ENCODE measurements around the gene ASB7.

DNA sequence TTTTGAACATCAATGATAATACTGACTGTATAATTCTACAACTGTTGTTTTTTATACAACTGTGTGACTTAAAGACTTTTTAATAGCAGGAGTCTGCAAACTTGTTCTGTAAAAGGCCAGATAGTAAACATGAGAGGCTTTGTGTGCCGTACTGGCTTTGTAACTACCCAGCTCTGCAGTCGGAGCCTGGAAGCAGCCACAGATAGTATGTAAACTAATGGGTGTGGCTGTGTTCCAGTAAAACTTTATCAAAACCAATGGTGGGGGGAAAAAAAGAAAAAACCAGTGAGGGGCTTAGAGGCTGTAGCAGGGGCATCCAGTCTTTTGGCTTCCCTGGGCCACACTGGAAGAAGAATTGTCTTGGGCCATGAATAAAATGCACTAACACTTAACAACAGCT lies 11.9 kb downstream of the ASB7 start:
- TF ChIP-seq, protein P1, sequence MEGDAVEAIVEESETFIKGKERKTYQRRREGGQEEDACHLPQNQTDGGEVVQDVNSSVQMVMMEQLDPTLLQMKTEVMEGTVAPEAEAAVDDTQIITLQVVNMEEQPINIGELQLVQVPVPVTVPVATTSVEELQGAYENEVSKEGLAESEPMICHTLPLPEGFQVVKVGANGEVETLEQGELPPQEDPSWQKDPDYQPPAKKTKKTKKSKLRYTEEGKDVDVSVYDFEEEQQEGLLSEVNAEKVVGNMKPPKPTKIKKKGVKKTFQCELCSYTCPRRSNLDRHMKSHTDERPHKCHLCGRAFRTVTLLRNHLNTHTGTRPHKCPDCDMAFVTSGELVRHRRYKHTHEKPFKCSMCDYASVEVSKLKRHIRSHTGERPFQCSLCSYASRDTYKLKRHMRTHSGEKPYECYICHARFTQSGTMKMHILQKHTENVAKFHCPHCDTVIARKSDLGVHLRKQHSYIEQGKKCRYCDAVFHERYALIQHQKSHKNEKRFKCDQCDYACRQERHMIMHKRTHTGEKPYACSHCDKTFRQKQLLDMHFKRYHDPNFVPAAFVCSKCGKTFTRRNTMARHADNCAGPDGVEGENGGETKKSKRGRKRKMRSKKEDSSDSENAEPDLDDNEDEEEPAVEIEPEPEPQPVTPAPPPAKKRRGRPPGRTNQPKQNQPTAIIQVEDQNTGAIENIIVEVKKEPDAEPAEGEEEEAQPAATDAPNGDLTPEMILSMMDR (conservative IDR thresholded peaks at IDR 0.05; ENCODE audit: low read depth in 2 of 2): no peak
- TF ChIP-seq POLR2AphosphoS5 (IDR thresholded peaks at IDR 0.05; ENCODE audit: low read depth) (no peak), EZH2 (IDR thresholded peaks at IDR 0.05; ENCODE audit: low read depth, unreplicated experiment) (no peak), CREB1 (CRISPR knock-in tag; IDR thresholded peaks at IDR 0.05; ENCODE audit: low read depth) (no peak), EZH2phosphoT487 (IDR thresholded peaks at IDR 0.05; ENCODE audit: unreplicated experiment) (no peak), JUNB (IDR thresholded peaks at IDR 0.05; ENCODE audit: unreplicated experiment) (no peak), ZNF331 (CRISPR knock-in tag; IDR thresholded peaks at IDR 0.05; ENCODE audit: low read depth) (no peak), NANOG (IDR thresholded peaks at IDR 0.05; ENCODE audit: borderline replicate concordance) (no peak)
- TF ChIP-seq, protein P2, sequence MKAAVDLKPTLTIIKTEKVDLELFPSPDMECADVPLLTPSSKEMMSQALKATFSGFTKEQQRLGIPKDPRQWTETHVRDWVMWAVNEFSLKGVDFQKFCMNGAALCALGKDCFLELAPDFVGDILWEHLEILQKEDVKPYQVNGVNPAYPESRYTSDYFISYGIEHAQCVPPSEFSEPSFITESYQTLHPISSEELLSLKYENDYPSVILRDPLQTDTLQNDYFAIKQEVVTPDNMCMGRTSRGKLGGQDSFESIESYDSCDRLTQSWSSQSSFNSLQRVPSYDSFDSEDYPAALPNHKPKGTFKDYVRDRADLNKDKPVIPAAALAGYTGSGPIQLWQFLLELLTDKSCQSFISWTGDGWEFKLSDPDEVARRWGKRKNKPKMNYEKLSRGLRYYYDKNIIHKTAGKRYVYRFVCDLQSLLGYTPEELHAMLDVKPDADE (IDR thresholded peaks at IDR 0.05): no peak
- TF ChIP-seq, protein P3, sequence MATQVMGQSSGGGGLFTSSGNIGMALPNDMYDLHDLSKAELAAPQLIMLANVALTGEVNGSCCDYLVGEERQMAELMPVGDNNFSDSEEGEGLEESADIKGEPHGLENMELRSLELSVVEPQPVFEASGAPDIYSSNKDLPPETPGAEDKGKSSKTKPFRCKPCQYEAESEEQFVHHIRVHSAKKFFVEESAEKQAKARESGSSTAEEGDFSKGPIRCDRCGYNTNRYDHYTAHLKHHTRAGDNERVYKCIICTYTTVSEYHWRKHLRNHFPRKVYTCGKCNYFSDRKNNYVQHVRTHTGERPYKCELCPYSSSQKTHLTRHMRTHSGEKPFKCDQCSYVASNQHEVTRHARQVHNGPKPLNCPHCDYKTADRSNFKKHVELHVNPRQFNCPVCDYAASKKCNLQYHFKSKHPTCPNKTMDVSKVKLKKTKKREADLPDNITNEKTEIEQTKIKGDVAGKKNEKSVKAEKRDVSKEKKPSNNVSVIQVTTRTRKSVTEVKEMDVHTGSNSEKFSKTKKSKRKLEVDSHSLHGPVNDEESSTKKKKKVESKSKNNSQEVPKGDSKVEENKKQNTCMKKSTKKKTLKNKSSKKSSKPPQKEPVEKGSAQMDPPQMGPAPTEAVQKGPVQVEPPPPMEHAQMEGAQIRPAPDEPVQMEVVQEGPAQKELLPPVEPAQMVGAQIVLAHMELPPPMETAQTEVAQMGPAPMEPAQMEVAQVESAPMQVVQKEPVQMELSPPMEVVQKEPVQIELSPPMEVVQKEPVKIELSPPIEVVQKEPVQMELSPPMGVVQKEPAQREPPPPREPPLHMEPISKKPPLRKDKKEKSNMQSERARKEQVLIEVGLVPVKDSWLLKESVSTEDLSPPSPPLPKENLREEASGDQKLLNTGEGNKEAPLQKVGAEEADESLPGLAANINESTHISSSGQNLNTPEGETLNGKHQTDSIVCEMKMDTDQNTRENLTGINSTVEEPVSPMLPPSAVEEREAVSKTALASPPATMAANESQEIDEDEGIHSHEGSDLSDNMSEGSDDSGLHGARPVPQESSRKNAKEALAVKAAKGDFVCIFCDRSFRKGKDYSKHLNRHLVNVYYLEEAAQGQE (IDR thresholded peaks at IDR 0.05; ENCODE audit: unreplicated experiment): no peak

Data from GM23338 (cell line).